NT2/D1 (cell line): ENCODE measurements around the gene CNTN5.

Source experiments
- YY1 ChIP-seq: IDR thresholded peaks from 2 replicates; pipeline ENCODE4 v1.6.1; 2011; ENCODE audit not compliant: insufficient read length, insufficient read depth
- ZNF274 ChIP-seq: IDR thresholded peaks from 2 replicates; pipeline ENCODE4 v1.6.1; 2011; ENCODE audit warnings: mild to moderate bottlenecking, low read depth, low read length

GRCh38 chr11:99464985-99465384 is 444.2 kb downstream of the CNTN5 start:
- TF ChIP-seq ZNF274 (no peak), YY1 (no peak)
